ENCODE measurements around the gene LMO3.

Gene LMO3

DNA sequence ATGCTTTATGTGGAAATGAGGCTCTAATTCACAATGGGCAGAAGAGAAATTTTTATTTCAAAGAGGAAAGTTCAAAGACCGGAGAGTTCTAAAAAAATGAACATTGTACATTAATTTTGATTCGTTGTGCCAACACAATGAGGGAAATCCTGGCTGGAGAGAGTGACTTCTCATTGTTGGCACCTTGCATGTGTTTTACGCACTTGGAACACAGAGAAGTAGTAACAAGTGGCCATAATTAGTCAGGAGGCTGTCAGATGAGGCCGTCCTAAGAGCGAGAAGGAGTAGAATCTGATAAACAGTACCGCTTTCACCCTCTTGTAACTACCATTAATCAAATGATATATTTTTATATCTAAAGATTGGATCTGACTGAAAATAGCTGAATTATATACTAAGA lies 6.9 kb downstream of the LMO3 start:
- no peak for DNase-seq

- no peak for DNase-seq
Measured at GRCh38 chr12:16594797-16595196, 11.2 kb downstream of the LMO3 start.

DNA sequence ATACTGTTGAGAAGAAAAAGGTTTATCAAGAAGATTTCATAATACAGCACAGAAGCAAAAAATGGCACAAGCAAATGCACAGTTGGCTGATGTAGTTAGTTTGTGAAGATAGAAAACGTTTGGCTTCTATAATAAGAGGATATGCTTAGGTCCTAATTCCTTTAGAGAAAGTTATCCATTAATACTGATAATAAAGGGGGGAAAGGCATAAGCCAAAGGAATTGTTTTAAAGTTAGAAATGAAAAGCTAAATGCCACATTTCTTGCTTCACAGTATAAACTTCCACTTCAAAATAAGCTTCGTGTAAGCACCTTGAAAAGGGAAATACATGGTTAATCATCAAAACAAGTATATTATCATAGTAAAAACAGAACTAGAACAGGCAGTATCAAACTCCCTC lies 12.4 kb downstream of the LMO3 start:
- DNase-seq: no peak

GRCh38 chr12:16590645-16591044 lies 15.3 kb downstream of the LMO3 start:
- DNase-seq: no peak

DNA sequence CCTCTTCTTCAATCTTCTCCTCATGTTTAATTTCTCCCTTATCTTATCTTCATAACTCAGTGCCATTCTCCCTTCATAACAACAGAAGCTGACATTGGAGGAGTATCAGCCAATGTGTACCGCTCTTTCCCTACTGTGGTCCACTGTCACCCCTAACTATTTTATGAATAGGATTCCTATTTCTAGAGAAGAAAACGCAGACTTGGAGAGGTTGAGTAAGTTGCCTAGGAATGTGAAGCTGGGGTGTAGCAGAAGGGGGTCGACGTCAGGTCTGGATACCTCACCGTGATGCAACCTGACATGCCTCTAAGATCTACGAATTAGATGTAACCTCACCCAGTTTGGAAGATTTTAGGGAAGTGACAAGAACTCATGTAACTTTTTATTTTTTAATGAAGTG lies 17.1 kb downstream of the LMO3 start:
- DNase-seq: no peak

- DNase-seq: no peak
Measured at GRCh38 chr12:16587514-16587913, 18.4 kb downstream of the LMO3 start.

- DNase-seq: no peak
Measured at GRCh38 chr12:16587110-16587453, 18.9 kb downstream of the LMO3 start.

- no peak for DNase-seq
Measured at GRCh38 chr12:16586350-16587109, 19.4 kb downstream of the LMO3 start.

- DNase-seq: no peak
Measured at GRCh38 chr12:16585781-16586180, 20.2 kb downstream of the LMO3 start.

- no peak for DNase-seq
Measured at GRCh38 chr12:16583969-16584745, 21.8 kb downstream of the LMO3 start.

DNA sequence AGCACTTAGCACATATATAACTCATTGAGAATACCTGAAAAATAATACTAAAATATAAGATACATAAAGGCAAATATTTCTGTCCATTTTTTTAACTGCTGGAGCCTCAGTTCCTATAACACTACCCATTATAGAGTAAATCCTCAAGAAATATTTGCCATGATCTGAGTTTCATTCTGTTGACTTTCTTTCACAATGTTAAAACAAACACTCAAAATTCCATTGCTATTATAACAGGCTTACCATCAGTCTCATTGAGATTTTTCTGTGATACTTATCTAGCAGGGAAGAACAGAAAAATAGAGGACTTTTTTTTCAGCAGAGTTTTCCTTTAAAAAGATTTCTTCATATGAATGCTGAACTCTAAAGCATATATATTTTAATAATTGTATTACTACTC lies 24.5 kb downstream of the LMO3 start:
- no peak for DNase-seq

DNA sequence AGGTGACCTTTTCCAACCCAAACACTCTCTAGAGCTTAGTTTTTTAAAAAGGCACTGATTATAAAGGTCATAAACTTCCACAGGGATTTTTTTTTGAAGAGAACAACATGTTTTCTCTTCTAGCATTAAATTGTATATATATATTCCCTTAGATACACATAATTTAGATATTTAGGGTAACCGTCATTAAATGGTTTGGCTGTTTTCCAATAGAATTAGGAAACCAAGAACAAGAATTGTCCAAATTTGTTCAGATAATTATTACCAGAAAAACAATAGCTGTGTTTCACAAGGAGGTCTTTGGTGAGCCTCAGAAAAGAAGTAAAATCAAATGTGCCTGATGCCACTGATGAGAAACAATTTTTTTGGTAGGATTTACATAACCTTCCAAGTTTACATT lies 26.9 kb downstream of the LMO3 start:
- DNase-seq: no peak

DNA sequence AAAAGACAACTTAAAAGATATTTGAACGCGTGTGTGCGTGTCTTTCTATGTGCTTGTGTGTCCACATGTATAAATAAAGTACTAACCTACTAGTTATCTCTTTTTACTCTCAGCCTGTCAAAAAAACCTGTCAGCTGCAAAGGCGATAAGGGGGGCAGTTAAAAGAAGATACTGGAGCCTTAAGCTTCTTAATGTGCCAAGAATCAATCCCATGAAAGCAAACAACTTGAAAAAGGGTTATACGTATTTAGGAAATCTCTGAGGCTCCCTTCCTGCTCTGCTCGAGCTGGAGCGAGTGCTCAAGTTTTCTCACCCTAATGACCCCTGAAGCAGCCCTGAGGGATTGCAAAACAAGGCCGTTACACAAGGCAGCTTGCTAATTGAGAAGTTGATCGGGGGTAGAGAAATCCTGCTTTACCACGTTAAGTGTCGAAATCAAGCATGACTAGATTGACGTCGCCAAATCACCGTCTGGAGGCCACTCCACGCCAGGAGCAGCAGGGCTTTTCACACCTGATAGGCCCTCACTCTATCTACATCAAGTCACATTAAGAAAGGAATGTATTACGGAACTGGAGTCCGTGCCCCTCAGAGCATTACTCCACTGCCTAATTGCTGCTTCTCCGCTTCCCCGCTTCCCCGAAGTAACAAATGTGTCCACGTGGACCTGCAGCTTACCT lies 32.4 kb downstream of the LMO3 start:
- DNase-seq: peak; percentile 54

DNA sequence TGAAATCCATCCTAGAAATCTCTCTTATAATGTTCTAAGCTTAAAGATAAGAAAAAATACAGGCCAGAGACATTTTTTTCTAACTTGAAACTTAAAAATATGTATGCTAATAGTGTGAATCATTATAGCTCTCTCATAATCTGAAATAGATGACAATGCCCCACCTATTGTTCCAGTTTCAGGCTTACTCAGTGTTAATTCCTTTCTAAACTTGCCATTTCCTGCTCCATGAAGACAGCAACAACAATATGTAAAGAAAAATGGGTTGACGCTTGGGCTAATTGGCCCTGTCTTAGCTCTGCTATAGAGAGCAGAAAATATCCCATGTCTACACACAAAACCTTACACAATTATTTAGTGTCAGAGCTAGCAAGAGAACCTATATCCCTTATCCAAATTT lies 37.1 kb downstream of the LMO3 start:
- no peak for DNase-seq

GRCh38 chr12:16564675-16565074 lies 41.3 kb downstream of the LMO3 start:
- no peak for DNase-seq

- DNase-seq: no peak
Measured at GRCh38 chr12:16563504-16563903, 42.5 kb downstream of the LMO3 start.

- DNase-seq: no peak
Measured at GRCh38 chr12:16562921-16563320, 43.0 kb downstream of the LMO3 start.

- no peak for DNase-seq
Measured at GRCh38 chr12:16562435-16562834, 43.5 kb downstream of the LMO3 start.

- DNase-seq: no peak
Measured at GRCh38 chr12:16560273-16560672, 45.7 kb downstream of the LMO3 start.

GRCh38 chr12:16555630-16556029 lies 50.3 kb downstream of the LMO3 start:
- no peak for DNase-seq

DNA sequence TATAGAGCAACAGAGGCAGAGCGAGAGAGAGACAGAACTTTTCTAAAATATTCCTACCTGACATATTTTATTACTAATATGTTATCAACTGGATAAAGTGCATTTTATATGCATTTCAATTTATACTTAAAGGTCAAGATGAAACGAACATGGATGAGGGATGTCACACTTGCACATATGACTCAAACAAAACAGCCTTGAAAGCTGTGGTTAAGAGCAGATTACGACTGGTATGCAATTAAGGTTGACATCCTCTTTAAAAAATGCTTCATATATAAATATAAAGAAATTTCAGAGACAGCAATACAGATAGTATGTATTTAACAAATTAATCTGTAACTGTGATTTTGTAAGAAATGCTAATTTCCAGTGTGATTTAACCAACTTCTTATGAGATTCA lies 52.5 kb downstream of the LMO3 start:
- DNase-seq: no peak

- DNase-seq: no peak
Measured at GRCh38 chr12:16552301-16552700, 53.7 kb downstream of the LMO3 start.

DNA sequence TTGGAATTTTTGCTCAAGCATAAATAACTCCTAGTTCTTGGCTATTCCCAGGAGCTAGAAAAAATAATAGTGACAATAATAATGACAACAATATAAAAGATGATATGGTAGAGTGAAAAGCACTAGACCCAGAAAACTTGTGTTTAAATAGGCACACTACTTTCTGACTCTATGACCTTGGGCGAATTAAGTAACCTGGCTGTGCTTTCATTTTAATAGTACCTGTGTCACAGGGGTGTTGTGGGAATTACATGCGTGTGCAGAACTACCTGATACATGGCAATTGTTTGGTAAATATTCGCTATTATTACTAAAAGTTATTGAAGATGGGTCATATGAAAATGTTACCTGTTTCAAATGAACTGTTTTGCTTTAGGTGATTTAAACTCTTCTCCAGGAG lies 60.1 kb downstream of the LMO3 start:
- DNase-seq: no peak

DNA sequence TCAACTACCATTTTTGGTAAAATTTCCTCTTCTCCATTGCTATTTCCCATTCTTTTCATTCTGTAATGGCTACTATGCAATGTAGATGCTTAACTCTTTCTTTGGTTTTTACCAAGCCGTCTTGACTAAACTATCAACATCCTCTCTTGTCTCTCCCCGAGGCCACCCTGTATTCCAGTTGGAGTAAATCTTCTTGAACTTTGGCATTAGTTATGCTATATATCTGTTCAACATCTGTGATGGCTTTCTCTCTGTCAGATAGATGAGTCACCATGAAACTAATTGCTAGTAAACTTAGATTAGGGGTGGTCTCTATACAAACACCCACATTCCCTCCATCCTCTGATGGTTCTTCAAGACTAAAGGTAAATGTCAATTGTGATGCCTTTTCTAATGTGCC lies 63.4 kb downstream of the LMO3 start:
- no peak for DNase-seq

All from hematopoietic multipotent progenitor cell treated with erythropoietin and hydrocortisone succinate and interleukin-3 and kit ligand, for 4 days (in vitro differentiated cells).